ENCODE measurements around the gene PRPSAP2. TPM values are rescaled to one million over a fixed set of nuclear protein-coding genes. Genes with fewer than 3 reads are reported as not detected.
A peak's percentile ranks its signal among the peaks of the same experiment; 100 is the strongest.

The PRPSAP2 gene
- total and polyA plus RNA-seq, 10 donors, result 26.3 to 44.8 (median 30.4) TPM

- Histone ChIP-seq H3K9me3 (no peaks in the 10 kb centered on the region), H3K27me3 (replicated peaks in 1 of 7) (no peaks in the 10 kb centered on the region), H3K4me3 (no peak overlapping the region), H3K27ac (no peak overlapping the region), H3K4me1 (peaks cover 0 to 19% (median 6%) of the 10 kb centered on the region in 6 donors), H3K36me3 (no peaks in the 10 kb centered on the region)
- DNase-seq, result no peak
- intact Hi-C loops (cut with DNase I; ENCODE audit: low total_unique reads), result no loop called here
- WGBS, 5 donors, result 81 to 96% (median 93%) methylated on average over 8 to 15 of the region's 15 CpGs
- TF ChIP-seq POLR2AphosphoS5 (IDR thresholded peaks at IDR 0.05), result no peak
- no peak for TF ChIP-seq POLR2A (IDR thresholded peaks at IDR 0.05)
- TF ChIP-seq CTCF (IDR thresholded peaks at IDR 0.05 in 8 of 11, conservative IDR thresholded peaks at IDR 0.05 in 3 of 11), result no peak
These were observed 102.3 kb downstream of the PRPSAP2 start for GRCh38 chr17:18960241-18960665.

GRCh38 chr17:18960803-18961511 is 103.0 kb downstream of the PRPSAP2 start:
- intact Hi-C loops (cut with DNase I; ENCODE audit: low total_unique reads), result no loop called here
- DNase-seq, result peak; percentile 95
- Histone ChIP-seq H3K27ac (no peak overlapping the region), H3K27me3 (replicated peaks in 1 of 7) (no peaks in the 10 kb centered on the region), H3K9me3 (no peaks in the 10 kb centered on the region), H3K4me1 (peaks cover 0 to 21% (median 7%) of the 10 kb centered on the region in 6 donors), H3K4me3 (no peak overlapping the region), H3K36me3 (no peaks in the 10 kb centered on the region)
- 35 to 45% (median 39%) methylated on average over 6 to 17 of the region's 17 CpGs for WGBS, 5 donors
- TF ChIP-seq POLR2A (IDR thresholded peaks at IDR 0.05) (no peak), POLR2AphosphoS5 (IDR thresholded peaks at IDR 0.05) (peak in 1 of 3 donors; percentile 58), CTCF (IDR thresholded peaks at IDR 0.05 in 8 of 11, conservative IDR thresholded peaks at IDR 0.05 in 3 of 11) (peak; percentile 88 to 98 (median 92))

- no peaks in the 10 kb centered on the region for H3K27me3 ChIP-seq (replicated peaks in 1 of 7)
- no peaks in the 10 kb centered on the region for H3K9me3 ChIP-seq
- TF ChIP-seq CTCF (IDR thresholded peaks at IDR 0.05 in 8 of 11, conservative IDR thresholded peaks at IDR 0.05 in 3 of 11), result no peak
- no peak for TF ChIP-seq POLR2A (IDR thresholded peaks at IDR 0.05)
- no peak for TF ChIP-seq POLR2AphosphoS5 (IDR thresholded peaks at IDR 0.05)
- intact Hi-C loops (cut with DNase I; ENCODE audit: low total_unique reads), result no loop called here
- DNase-seq, result no peak
- no peak overlapping the region for H3K4me3 ChIP-seq
- no peaks in the 10 kb centered on the region for H3K36me3 ChIP-seq
- no peak overlapping the region for H3K27ac ChIP-seq
- H3K4me1 ChIP-seq, result peaks cover 0 to 22% (median 7%) of the 10 kb centered on the region in 6 donors
- 58 to 86% (median 71%) methylated on average over 12 to 16 of the region's 16 CpGs for WGBS, 5 donors
These were observed 103.9 kb downstream of the PRPSAP2 start for GRCh38 chr17:18961634-18962493.

- no peak overlapping the region for H3K27ac ChIP-seq
- intact Hi-C loops (cut with DNase I; ENCODE audit: low total_unique reads), result no loop called here
- H3K27me3 ChIP-seq (replicated peaks in 1 of 7), result no peaks in the 10 kb centered on the region
- H3K4me3 ChIP-seq, result no peak overlapping the region
- H3K9me3 ChIP-seq, result no peaks in the 10 kb centered on the region
- H3K36me3 ChIP-seq, result no peaks in the 10 kb centered on the region
- DNase-seq, result no peak
- no peak for TF ChIP-seq CTCF (IDR thresholded peaks at IDR 0.05 in 8 of 11, conservative IDR thresholded peaks at IDR 0.05 in 3 of 11)
- TF ChIP-seq POLR2A (IDR thresholded peaks at IDR 0.05), result no peak
- TF ChIP-seq POLR2AphosphoS5 (IDR thresholded peaks at IDR 0.05), result no peak
- 81 to 91% (median 88%) methylated on average over 6 of the region's 6 CpGs for WGBS, 5 donors
- H3K4me1 ChIP-seq, result peaks cover 0 to 27% (median 7%) of the 10 kb centered on the region in 6 donors
These were observed 104.5 kb downstream of the PRPSAP2 start for GRCh38 chr17:18962494-18962815.

All from spleen (tissue), 11 donors.